ENCODE measurements around the gene OBSCN. TPM values are rescaled to one million over a fixed set of nuclear protein-coding genes. Genes with fewer than 3 reads are reported as not detected.

The OBSCN gene
- total and polyA plus RNA-seq, 5 donors from 2014 or later, result 0.13 to 57.1 (median 1.1) TPM

DNA sequence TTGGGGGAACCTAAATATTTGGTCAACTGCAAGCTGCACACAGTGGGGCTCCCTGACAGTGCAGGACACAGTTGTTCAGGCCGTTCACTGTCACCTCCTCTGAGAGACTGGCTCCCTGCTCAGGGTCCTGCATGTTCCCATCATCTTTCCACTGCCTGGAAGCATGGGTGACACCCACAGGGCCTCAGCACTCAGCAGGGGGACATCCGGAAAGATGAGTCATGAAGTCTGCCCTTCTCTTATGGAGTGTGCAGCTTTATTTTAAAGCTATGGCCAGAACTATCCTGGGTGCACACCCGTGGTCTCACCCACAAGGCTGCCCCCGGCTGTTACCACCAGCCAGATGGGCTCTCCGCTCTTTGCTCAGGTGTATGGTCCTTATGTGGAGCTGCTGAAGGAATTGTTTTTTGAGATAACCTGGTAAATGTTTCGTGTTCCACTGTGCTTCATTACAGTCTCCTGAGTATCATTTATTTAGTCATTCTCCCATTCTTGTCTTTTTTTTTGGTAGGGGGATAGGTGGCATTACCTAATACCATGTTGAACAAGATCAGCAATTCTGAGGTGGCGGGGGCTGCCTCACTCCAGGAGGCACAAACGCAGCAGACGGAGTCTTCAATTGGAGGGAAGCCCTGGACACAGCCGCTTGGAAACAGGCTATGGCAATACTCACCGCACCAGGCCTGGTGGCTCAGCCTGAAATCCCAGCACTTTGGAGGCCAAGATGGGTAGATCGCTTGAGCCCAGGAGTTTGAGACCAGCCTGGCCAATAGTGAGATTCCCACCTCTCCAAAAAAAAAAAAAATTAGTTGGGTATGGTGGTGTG, 184.5 kb downstream of the OBSCN start:
- Histone ChIP-seq H3K27me3 (ENCODE audit: control insufficient read depth, insufficient read depth, low read length) (no peaks in the 10 kb centered on the region), H3K4me1 (ENCODE audit: control insufficient read depth, insufficient read depth, low read length, poor library complexity, severe bottlenecking) (no peaks in the 10 kb centered on the region), H3K4me3 (ENCODE audit: low read depth, low read length) (no peak overlapping the region), H3K9me3 (ENCODE audit: control insufficient read depth in 2 of 2, low read length in 2 of 2) (no peaks in the 10 kb centered on the region), H3K36me3 (ENCODE audit: control insufficient read depth, insufficient read depth, low read length) (peaks cover 44% of the 10 kb centered on the region), H3K27ac (ENCODE audit: insufficient read depth, low read length, poor library complexity, severe bottlenecking) (no peak overlapping the region)
- no peak for ATAC-seq (ENCODE audit: low read depth in 2 of 2)
- no peaks in the 10 kb centered on the region for H3K9me3 Mint-ChIP-seq
- DNase-seq, result no peak
- no peaks in the 10 kb centered on the region for H3K27me3 Mint-ChIP-seq
- H3K36me3 Mint-ChIP-seq, result peaks cover 13% of the 10 kb centered on the region
- peaks cover 0 to 6% (median under 1%) of the 10 kb centered on the region in 4 donors for H3K4me1 Mint-ChIP-seq
- peak overlapping the region in 1 of 4 donors; percentile 45 for H3K4me3 Mint-ChIP-seq
- H3K27ac Mint-ChIP-seq, result no peak overlapping the region

DNA sequence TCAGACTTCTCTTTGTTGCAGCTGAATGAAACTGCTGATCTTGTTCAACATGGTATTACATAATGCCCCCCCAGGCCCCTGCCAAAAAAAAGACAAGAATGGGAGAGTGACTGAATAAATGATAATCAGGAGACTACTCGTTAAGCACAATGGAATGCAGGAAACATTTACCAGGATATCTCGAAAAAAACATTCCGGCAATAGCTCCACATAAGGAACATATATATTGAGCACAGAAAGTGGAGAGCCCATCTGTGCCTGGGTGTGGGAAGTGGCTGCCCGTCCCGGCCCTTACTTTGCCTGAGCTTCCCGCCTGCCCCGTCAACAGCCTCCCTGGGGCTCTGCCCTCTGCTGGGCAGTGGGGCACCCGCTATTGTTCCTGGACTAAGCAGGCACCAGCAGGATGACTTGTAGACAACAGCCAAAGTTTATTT, 185.4 kb downstream of the OBSCN start:
- DNase-seq (no peak), ATAC-seq (ENCODE audit: low read depth in 2 of 2) (no peak)
- H3K9me3 ChIP-seq (ENCODE audit: control insufficient read depth in 2 of 2, low read length in 2 of 2), result no peaks in the 10 kb centered on the region
- H3K36me3 ChIP-seq (ENCODE audit: control insufficient read depth, insufficient read depth, low read length), result peaks cover 53% of the 10 kb centered on the region
- H3K27ac ChIP-seq (ENCODE audit: insufficient read depth, low read length, poor library complexity, severe bottlenecking), result no peak overlapping the region
- Mint-ChIP-seq H3K4me3 (no peak overlapping the region), H3K4me1 (peaks cover 6 to 15% (median 6%) of the 10 kb centered on the region in 4 donors), H3K9me3 (no peaks in the 10 kb centered on the region), H3K27ac (no peak overlapping the region), H3K36me3 (peaks cover 17% of the 10 kb centered on the region), H3K27me3 (no peaks in the 10 kb centered on the region)
- no peaks in the 10 kb centered on the region for H3K27me3 ChIP-seq (ENCODE audit: control insufficient read depth, insufficient read depth, low read length)
- H3K4me3 ChIP-seq (ENCODE audit: low read depth, low read length), result no peak overlapping the region
- peaks cover 6% of the 10 kb centered on the region for H3K4me1 ChIP-seq (ENCODE audit: control insufficient read depth, insufficient read depth, low read length, poor library complexity, severe bottlenecking)

DNA sequence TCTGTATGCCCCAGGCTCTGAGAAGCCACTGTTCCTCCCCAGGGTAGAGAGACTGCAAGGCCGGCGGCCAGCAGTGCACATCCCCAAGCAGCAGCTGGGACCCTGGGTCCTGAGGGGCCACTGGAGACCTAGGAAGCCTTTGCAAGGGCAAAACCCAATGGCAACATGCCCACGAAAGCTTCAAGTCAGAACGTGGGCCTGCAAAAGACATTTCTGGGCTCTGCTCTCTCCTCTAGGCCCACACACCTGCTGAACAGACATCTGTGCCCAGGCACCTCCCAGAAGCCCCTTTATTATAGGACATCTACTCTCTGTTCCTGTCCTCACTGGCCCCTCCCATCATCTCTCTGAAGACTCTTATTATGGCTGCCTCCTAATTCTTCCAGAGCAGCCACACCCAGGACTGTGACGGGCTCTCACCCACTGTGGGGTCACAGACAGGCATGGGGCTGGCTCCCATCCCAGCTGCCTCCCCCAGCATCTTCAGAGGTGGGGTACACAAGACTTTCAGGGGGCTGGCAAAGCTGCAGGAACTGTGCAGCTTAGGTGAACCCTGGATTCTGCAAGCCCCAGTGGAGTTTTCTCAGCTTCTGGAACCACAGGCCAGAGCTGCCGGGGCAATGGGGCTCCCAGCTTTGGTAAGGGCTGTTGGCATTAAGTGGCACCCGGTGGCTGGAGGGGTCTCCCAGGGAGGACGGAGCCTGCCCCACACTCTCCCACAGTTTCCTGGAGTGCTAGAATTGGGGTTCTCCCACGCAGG, 186.1 kb downstream of the OBSCN start:
- no peak overlapping the region for H3K4me3 ChIP-seq (ENCODE audit: low read depth, low read length)
- peaks cover 53% of the 10 kb centered on the region for H3K36me3 ChIP-seq (ENCODE audit: control insufficient read depth, insufficient read depth, low read length)
- Mint-ChIP-seq H3K4me3 (no peak overlapping the region), H3K27me3 (no peaks in the 10 kb centered on the region), H3K36me3 (peaks cover 17% of the 10 kb centered on the region), H3K4me1 (peaks cover 6 to 18% (median 6%) of the 10 kb centered on the region in 4 donors), H3K27ac (no peak overlapping the region), H3K9me3 (no peaks in the 10 kb centered on the region)
- no peak for DNase-seq
- peaks cover 6% of the 10 kb centered on the region for H3K4me1 ChIP-seq (ENCODE audit: control insufficient read depth, insufficient read depth, low read length, poor library complexity, severe bottlenecking)
- H3K27ac ChIP-seq (ENCODE audit: insufficient read depth, low read length, poor library complexity, severe bottlenecking), result no peak overlapping the region
- H3K9me3 ChIP-seq (ENCODE audit: control insufficient read depth in 2 of 2, low read length in 2 of 2), result no peaks in the 10 kb centered on the region
- no peak for ATAC-seq (ENCODE audit: low read depth in 2 of 2)
- no peaks in the 10 kb centered on the region for H3K27me3 ChIP-seq (ENCODE audit: control insufficient read depth, insufficient read depth, low read length)

DNA sequence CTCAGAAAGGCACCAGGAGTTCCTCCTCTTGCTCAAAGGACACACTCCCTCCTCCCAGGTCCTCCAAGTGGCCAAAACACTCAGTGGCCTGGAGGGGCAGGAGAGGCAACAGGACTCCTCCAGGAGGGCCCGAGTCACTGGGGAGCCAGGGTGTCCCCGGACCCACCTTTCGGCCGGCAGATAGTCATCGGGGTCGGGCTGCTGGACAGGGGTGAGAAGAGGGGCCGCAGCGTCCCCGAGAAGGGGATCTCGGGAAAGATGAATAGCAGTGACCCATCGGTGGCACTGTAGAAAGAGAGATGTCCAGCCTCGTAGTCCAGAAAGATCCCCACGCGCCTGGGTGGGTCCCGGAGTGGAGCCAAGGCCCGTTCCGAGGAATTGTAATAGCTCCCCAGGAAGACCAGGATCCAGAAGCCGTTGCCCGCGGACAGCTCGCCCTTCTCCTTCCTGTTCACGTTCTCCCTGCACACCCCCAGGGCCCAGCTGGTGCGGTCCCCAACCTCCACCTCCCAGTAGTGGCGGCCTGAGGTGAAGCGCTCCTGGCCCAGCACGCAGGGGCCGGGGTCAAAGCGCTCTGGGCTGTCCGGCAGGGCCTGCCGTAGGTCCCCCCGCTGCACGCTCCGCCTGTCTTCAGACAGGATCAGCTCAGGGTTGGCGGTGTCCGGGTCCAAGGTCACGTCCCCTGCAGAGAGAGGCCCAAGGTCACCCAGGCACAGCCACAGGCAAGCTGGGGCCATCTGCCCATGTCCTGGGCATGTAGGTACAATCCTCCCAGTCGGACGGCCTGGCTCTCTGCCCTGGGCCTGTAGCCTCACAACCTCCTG, 186.9 kb downstream of the OBSCN start:
- Histone ChIP-seq H3K27me3 (ENCODE audit: control insufficient read depth, insufficient read depth, low read length) (no peaks in the 10 kb centered on the region), H3K27ac (ENCODE audit: insufficient read depth, low read length, poor library complexity, severe bottlenecking) (no peak overlapping the region), H3K4me1 (ENCODE audit: control insufficient read depth, insufficient read depth, low read length, poor library complexity, severe bottlenecking) (peaks cover 6% of the 10 kb centered on the region), H3K4me3 (ENCODE audit: low read depth, low read length) (no peak overlapping the region), H3K36me3 (ENCODE audit: control insufficient read depth, insufficient read depth, low read length) (peaks cover 53% of the 10 kb centered on the region), H3K9me3 (ENCODE audit: control insufficient read depth in 2 of 2, low read length in 2 of 2) (no peaks in the 10 kb centered on the region)
- Mint-ChIP-seq H3K27me3 (no peaks in the 10 kb centered on the region), H3K36me3 (peaks cover 17% of the 10 kb centered on the region), H3K9me3 (no peaks in the 10 kb centered on the region), H3K4me1 (peaks cover 6 to 21% (median 9%) of the 10 kb centered on the region in 4 donors), H3K4me3 (no peak overlapping the region), H3K27ac (no peak overlapping the region)
- DNase-seq (no peak), ATAC-seq (ENCODE audit: low read depth in 2 of 2) (no peak)

DNA sequence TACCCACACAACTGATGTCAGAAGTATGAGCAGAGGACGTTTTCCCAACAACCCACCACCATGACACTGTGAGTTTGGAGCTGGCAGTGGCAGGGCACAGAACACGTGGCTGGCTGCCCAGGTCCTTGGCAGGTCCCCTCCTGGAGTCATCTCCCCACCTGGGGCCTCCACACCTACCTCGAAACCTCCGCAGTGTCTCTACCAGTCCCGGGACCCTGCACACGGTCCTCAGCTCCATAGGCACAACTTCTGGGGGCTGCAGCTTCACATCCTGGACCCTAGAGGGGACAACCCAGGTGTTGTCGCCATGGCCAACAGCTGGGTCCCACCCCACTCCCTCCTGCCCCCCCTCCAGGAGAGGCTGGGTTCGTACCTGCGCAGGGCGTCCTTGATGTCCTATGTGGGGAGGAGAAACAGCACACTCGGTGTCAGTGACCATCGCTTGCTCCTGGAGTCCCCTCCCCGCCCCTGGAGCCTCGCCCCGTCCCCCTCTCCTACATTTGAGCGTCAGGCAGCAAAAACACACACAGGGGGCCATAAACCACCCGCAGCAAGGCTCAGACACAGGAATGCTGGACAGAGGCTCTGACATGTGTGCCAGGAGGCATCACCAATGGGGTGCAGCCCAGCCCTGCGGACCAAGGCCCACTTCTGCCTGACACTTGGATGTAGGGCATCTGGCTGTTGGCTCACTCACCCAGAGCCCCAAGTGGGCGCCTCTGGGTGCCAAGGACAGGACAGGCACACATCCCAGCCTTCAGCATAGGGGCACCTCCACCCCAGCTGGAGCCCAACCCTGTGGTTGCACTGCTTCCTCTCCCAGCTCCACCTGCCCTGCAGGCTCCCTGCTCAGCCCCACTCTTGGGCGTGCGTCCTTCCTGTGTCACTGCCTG, 189.2 kb downstream of the OBSCN start:
- H3K4me3 Mint-ChIP-seq, result no peak overlapping the region
- peaks cover 6% of the 10 kb centered on the region for H3K4me1 ChIP-seq (ENCODE audit: control insufficient read depth, insufficient read depth, low read length, poor library complexity, severe bottlenecking)
- H3K4me3 ChIP-seq (ENCODE audit: low read depth, low read length), result no peak overlapping the region
- no peaks in the 10 kb centered on the region for H3K9me3 Mint-ChIP-seq
- H3K27me3 ChIP-seq (ENCODE audit: control insufficient read depth, insufficient read depth, low read length), result no peaks in the 10 kb centered on the region
- H3K27me3 Mint-ChIP-seq, result no peaks in the 10 kb centered on the region
- peak overlapping the region; percentile 55 to 82 (median 76) for H3K27ac Mint-ChIP-seq
- no peaks in the 10 kb centered on the region for H3K9me3 ChIP-seq (ENCODE audit: control insufficient read depth in 2 of 2, low read length in 2 of 2)
- no peak for ATAC-seq (ENCODE audit: low read depth in 2 of 2)
- H3K36me3 ChIP-seq (ENCODE audit: control insufficient read depth, insufficient read depth, low read length), result peaks cover 56% of the 10 kb centered on the region
- no peak overlapping the region for H3K27ac ChIP-seq (ENCODE audit: insufficient read depth, low read length, poor library complexity, severe bottlenecking)
- peaks cover 17% of the 10 kb centered on the region for H3K36me3 Mint-ChIP-seq
- H3K4me1 Mint-ChIP-seq, result peaks cover 6 to 34% (median 17%) of the 10 kb centered on the region in 4 donors
- peak in 1 of 3 donors; percentile 36 for DNase-seq

DNA sequence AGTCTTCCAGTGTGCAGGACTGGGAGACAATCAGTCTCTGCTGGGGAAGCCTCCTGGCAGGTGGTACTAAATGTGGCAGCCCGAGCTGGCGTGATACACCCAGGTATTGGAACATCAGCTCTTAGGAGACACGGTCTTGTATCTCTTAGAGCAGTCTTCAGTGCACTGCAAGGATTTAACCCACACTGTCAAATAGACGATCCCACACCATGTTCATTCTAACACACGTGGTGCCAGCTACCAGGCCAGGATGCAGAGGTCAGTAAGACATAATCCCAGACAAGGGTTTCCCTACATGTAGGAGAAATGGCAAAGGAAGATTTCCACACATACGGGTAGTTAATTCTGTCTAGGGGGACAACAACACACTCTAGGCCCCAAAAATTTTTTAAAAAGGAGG, 190.1 kb downstream of the OBSCN start:
- Mint-ChIP-seq H3K4me3 (no peak overlapping the region), H3K27ac (peak overlapping the region in 1 of 3 donors; percentile 62), H3K27me3 (no peaks in the 10 kb centered on the region), H3K9me3 (no peaks in the 10 kb centered on the region), H3K36me3 (peaks cover 17% of the 10 kb centered on the region), H3K4me1 (peaks cover 6 to 41% (median 25%) of the 10 kb centered on the region in 4 donors)
- Histone ChIP-seq H3K4me3 (ENCODE audit: low read depth, low read length) (no peak overlapping the region), H3K4me1 (ENCODE audit: control insufficient read depth, insufficient read depth, low read length, poor library complexity, severe bottlenecking) (peaks cover 14% of the 10 kb centered on the region), H3K27ac (ENCODE audit: insufficient read depth, low read length, poor library complexity, severe bottlenecking) (no peak overlapping the region), H3K36me3 (ENCODE audit: control insufficient read depth, insufficient read depth, low read length) (peaks cover 53% of the 10 kb centered on the region), H3K27me3 (ENCODE audit: control insufficient read depth, insufficient read depth, low read length) (no peaks in the 10 kb centered on the region), H3K9me3 (ENCODE audit: control insufficient read depth in 2 of 2, low read length in 2 of 2) (no peaks in the 10 kb centered on the region)
- no peak for ATAC-seq (ENCODE audit: low read depth in 2 of 2)
- no peak for DNase-seq

All from CD4-positive, CD25-positive, alpha-beta regulatory T cell (primary cell).